ENCODE results near the gene GALNT10.
"Not testable (repeated sequence)": the region's sequence is repeated elsewhere in the genome, so short reads cannot be mapped to it uniquely, and the experiment has no call there.

GALNT10 gene

GRCh38 chr5:154190595-154191304 is at the start of gene GALNT10:
TSS of gene GALNT10 (plus strand) at chr5:154190733. CDS start at chr5:154190867, 134 bp downstream.
- DNase-seq = peak; percentile 62

DNA sequence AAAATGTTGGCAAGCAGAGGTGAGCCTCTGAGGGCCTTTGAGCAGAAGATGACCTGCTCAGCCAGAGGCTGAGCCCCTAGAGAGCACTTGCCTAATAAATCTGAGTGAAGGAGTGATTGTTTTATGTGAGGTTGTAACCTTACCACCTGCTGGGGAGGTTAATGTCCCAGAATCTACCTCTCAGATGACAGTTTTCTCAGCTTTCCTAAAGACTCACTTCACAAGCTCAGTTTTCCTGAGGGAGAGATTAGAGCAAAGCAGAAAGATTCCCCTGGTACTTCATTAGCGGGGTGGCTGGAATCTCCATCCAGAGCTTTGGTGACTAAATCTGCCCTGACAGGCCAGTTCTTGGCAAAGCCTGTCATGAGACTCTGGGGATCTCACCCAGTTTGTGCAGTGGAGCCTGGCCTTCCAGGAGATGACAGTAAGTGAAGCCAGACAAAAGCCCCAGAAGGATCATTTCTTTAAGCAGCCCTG is 48.8 kb upstream of the GALNT10 start:
- DNase-seq = no peak

GRCh38 chr5:154143211-154143641 is 47.3 kb upstream of the GALNT10 start:
- no peak for DNase-seq

DNA sequence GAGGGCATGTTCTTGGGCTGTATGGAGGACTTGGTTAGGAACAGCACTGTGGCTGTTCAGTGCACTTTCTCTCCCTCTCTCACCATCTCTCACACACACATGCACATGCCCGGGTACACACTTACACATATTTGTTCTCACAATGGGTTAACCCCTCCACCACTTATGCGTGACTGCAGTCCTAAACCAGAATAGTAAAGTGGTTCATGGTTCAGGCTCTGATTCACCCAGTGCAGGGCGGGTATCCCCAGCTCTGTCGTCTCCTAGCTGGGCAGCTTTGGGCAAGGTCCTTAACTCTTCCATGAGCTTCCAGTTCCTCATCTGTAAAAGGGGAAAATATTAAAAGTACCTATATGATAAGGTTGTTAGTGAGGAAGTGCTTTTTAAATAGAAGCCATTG is 45.3 kb upstream of the GALNT10 start:
- DNase-seq = no peak

DNA sequence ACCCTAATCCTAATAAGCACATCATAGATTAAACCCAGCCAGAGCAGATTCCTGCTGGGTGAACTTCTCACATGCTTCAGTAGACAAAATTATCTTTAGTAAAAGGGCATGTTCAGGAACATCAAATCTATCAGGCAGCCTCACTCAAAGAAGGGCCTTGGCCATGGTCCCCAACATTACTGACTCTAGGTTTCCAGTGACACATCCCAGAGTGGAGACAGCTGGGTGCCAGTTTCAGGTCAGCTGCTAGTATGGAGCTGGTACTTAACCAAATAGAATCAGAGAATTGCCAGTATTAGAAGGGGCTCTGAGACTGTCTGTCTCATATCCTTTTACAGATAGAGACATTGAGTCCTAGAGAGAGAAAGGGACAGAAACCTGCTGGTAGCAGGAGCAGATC is 44.1 kb upstream of the GALNT10 start:
- DNase-seq = no peak

DNA sequence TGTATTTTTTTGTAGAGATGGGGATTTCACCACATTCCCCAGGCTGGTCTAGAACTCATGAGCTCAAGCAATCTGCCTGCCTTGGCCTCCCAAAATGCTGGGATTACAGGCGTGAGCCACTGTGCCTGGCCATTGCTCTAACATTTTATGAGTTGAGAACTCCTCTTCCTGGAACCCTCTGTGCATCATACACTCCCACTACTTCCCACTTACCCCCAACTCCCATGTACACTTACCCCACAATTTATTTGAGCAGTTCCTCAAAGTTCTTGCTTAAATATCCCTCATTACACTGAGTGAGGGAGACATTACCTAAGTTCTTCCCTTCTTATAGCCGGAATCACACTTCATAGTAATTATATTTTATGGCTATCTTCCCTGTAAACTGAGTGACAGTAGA is 42.9 kb upstream of the GALNT10 start:
- DNase-seq = no peak

- DNase-seq = not testable (repeated sequence)
These were observed 40.1 kb upstream of the GALNT10 start for GRCh38 chr5:154150471-154150870.

- no peak for DNase-seq
These were observed 32.8 kb upstream of the GALNT10 start for GRCh38 chr5:154157483-154158378.

DNA sequence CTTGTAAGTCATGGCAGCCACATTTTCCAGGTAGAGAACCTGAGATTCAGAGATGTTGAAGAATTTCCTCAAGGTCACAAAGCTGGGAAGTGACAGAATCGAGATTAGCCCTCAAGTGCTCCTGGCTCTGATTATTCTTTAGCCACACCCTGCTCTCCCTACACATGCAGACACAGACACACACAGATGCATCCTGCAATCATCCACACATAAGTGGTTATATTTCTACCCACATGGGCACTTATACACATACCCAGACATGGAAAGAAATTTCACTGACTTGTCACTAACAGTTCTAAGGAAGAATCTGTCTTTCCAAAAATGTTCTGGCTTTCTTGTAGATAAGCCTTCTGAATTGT is 32.2 kb upstream of the GALNT10 start:
- DNase-seq = no peak

GRCh38 chr5:154159343-154159742 is 31.2 kb upstream of the GALNT10 start:
- no peak for DNase-seq

DNA sequence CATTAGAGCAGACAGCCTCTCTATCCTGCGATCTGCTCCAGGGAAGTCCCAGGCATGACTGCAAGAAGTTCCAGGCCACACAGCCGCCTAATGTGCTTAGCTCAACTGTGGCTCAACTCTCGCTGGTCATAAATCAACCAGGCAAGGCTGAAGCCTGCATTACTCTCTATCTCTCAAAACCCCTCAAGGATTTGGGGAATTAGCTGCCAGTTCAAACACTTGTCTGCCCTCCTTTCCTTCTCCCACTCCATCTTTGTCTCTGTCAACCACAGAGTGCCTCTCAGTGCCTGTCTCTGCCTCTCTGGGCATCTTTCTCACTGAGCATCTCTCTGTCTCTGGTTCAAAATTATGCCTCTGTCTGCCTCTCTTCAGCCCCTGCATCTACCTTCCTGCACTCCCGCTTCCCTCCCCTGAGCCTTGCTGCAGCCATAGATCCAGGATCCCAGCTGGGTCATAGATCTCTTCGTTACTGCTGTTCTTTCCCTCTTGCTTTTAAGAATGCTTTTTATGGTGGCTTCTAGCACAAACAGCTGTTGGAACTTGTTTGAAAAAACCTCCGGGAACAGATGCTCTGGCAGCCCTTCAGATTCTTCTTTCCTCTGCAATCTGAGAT is 27.9 kb upstream of the GALNT10 start:
- no peak for DNase-seq

GRCh38 chr5:154163327-154164248 is 26.9 kb upstream of the GALNT10 start:
- no peak for DNase-seq

DNA sequence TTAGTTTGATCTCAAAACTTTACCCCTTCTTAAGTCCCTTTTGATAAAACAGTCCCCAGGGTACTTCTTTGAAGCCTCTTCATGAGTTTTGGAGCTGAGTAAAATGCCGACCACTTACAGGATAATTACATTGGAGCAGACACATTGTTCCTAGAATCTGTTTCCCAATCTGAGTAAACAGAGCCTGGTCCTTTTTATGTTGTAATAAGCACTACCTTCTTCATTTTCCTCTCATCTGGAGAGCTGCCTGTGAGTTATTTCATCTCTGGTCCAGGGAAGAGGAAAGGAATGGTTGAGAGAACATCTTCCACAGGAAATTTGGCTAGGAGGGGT is 26.3 kb upstream of the GALNT10 start:
- DNase-seq = no peak

- DNase-seq = no peak
These were observed 24.6 kb upstream of the GALNT10 start for GRCh38 chr5:154165886-154166285.

DNA sequence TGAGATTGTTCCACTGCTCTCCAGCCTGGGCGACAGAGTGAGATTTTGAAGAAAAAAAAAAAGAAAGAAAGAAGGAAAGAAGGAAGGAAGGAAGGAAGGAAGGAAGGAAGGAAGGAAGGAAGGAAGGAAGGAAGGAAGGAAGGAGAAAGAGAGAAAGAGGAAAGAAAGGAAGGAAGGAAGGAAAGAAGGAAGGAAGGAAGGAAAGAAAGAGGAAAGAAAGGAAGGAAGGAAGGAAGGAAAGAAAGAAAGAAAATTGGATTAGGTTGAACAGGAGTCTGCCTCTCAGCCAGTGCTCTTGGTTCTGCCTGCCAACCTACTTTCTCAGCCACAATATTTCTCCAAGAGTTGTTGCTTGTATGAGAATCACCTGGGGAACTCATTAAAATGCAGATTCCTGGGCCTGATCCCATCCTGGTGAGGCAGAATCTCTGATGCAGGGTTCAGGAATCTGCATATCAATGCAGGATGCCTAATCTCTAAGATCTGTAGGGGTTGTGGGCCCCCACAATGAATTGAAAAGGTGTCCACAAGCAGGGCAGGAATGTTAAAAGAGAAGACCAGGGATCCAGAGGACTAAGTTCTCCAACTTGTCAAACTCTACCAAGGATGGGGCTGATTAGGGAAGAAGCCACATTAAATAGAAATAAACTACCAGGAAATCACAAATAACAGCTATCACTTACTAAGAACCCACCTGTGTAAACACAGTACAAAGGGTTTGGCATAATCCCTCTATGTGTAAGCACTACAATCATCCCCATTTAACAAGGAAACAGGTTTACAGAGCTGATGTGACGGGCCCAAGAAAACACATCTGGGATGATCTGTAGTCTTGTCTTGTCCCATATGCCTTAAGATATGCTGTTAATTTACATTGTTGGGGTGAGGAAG is 23.4 kb upstream of the GALNT10 start:
- DNase-seq = no peak

- DNase-seq = no peak
These were observed 22.1 kb upstream of the GALNT10 start for GRCh38 chr5:154168395-154168794.

DNA sequence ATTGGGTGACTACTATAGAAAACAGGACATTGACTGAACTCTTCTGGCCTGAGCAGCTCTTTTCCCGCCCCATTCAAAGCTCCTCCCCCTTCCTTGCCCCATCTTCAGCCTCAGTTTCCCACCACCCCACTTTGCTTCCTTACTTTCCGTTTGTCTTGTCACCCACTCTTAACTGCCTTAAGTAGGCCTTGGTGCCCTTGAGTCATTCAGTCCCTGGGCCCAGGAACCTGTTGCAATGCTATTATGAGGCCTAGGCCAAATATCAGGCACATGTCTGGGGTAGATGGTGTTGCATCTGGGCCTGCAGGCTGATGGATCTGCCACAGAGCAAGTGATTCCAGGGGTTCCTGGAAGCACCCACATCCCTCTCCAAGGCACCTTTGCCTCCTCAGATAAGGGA is 17.7 kb upstream of the GALNT10 start:
- DNase-seq = no peak

DNA sequence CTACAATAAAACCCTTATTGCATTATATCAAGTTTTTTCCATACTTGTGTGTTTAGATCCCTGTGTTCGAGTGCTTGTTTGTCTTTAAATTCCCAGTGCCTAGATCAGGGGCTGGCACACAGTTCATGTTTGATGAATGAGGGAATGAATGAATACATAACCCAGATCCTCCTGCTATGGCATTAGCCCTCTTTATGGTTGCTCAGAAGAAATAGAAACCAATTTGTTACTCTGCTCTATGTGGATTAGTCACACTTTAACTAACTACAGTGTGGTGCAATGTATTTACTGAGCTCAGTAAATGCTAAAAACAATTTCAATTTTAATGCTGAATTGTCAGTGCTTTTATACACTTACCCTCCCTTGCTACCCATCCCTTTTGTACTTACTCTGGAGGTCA is 16.4 kb upstream of the GALNT10 start:
- no peak for DNase-seq

- DNase-seq = no peak
These were observed 14.4 kb upstream of the GALNT10 start for GRCh38 chr5:154176181-154176580.

- DNase-seq = no peak
These were observed 11.9 kb upstream of the GALNT10 start for GRCh38 chr5:154178661-154179060.

DNA sequence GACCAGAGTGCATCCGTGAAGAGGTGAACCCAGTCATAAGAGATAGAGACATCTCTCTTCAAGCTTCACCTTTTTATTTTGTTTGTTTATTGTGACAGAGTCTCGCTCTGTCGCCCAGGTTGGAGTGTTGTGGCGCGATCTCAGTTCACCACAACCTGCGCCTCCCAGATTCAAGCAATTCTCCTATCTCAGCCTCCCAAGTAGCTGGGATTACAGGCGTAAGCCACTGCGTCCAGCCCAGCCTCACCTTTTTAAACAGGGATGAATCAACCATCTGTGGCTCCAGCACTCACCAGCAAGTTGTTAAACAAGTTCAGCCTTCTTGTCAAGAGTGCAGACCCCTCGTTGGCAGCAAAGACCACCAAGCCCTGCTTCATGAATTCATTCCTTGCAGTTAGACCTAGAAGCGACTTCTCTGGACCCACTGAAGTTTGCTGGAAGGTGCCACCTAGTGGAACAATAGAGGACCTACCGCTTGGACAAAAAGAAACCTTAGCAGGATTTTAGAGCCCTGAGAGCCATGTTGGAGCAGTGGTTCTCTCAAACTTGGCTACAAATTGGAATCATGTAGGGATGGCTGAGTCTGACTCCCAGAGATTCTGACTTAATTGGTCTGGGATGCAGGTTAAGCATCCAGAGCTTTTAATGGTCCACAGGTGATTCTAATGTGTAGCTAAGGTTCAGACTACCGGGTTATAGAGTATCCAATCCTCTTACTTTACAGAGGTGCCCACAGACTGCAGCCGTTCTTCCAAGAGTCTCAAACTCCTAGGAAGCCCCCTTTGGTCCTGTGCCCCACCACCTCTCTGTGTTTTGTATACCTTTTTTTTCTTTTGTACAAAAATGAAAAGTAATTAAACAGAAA is 10.5 kb upstream of the GALNT10 start:
- DNase-seq = peak; percentile 42
